Skeletal muscle satellite cell (primary cell): Measurements from ENCODE around the gene PLCB3.

Experiments
- H3K27me3 ChIP-seq: 2 replicates; pipeline ENCODE4 v1.7.0; 2013; ENCODE audit warnings: low read length; ENCODE audit not compliant: control insufficient read depth, insufficient read depth
- H3K36me3 ChIP-seq: 2 replicates; pipeline ENCODE4 v1.7.0; 2013; ENCODE audit warnings: mild to moderate bottlenecking, control low read depth, low read length; ENCODE audit not compliant: insufficient read depth
- H3K4me1 ChIP-seq: 2 replicates; pipeline ENCODE4 v1.7.0; 2013; ENCODE audit warnings: low read length; ENCODE audit not compliant: control insufficient read depth, insufficient read depth
- H3K4me2 ChIP-seq: 2 replicates; pipeline ENCODE4 v1.7.0; 2013; ENCODE audit warnings: mild to moderate bottlenecking, low read length
- H3K4me3 ChIP-seq: 2 replicates; pipeline ENCODE4 v1.7.0; 2013; ENCODE audit warnings: low read length
- H3K9ac ChIP-seq: 2 replicates; pipeline ENCODE4 v1.7.0; 2013; ENCODE audit warnings: mild to moderate bottlenecking, low read depth, low read length, moderate library complexity
- H3K9me3 ChIP-seq: replicated peaks from 2 replicates; pipeline ENCODE4 v1.7.0; 2013; ENCODE audit warnings: mild to moderate bottlenecking, control low read depth, low read length

Gene PLCB3

DNA sequence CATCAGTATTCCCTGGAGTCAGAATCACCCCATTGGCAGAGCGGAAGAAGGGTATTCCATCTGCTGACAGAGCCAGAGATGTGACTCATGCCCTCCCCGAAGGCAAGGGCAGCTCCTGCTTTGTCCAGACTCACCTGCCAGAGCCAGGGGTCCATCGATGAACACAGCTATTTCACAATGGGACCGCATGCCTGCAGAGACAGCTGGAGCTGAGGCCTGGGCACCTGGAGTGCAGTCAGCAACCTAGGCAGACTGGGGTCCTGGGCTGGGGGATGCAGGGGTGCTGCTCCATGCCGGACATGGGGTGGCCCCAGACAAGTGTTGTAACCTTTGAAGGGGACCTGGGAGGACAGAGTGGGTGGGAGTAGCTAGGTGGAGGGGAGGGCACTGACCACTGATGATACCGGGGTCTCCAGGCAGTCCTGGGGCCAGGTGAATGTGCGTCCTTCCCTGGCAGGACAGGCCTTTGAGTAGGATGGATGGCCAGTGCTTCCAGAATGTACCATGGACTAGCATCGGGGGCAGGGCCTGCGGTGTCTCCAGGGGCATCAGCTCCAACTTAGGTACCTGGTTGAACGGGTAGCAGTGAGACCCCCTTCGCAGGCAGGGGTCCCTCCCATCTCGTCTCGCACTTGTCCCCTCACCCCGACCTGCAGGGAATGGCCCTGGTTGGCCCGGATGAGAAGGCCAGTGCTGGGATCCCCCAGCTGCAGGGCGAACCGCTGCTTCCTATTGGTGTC is 27.0 kb upstream of the PLCB3 start:
- Histone ChIP-seq H3K9me3 (no peaks in the 10 kb centered on the region), H3K4me3 (no peak overlapping the region), H3K27me3 (no peaks in the 10 kb centered on the region), H3K9ac (no peak overlapping the region), H3K36me3 (peaks cover 35% of the 10 kb centered on the region), H3K4me2 (peak overlapping the region; percentile 97), H3K4me1 (peaks cover 30% of the 10 kb centered on the region)

DNA sequence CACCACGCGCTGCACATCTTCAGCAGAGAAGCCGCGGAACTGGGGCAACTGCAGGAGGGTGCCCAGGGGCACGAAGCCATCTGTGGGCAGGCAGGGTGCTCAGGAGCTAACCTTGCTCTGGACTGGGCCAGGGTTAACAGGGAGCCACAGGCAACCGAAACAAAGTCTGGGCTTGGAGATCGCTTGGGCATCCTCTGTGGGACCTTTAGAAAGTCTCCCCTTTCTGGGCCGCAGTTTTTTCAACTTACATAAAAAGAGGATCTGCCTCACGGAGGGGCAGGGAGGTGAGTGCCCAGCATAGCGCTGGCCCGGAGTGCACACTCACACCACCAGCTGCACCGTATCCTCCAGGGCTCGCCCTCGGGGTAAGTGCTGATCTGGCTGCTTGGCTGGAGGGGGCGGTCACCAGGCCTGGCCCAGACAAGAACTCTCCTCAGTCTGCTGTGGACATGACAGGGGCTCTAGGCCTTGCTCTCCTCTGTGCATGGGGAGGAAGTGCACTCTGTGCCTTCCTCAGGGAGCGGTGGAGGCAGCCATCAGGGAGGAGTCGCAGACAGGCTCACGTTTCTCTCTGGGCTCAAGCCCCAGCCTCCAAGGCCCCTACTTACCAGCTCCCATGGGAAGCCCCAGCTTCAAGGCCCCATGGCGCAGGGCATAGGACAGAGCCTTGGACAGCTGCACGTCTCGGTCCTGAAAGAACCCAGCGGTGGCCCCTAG is 26.3 kb upstream of the PLCB3 start:
- Histone ChIP-seq H3K36me3 (peaks cover 29% of the 10 kb centered on the region), H3K9ac (peak overlapping the region; percentile 91), H3K9me3 (no peaks in the 10 kb centered on the region), H3K4me3 (peak overlapping the region; percentile 91), H3K4me2 (peak overlapping the region; percentile 97), H3K27me3 (no peaks in the 10 kb centered on the region), H3K4me1 (peaks cover 37% of the 10 kb centered on the region)

DNA sequence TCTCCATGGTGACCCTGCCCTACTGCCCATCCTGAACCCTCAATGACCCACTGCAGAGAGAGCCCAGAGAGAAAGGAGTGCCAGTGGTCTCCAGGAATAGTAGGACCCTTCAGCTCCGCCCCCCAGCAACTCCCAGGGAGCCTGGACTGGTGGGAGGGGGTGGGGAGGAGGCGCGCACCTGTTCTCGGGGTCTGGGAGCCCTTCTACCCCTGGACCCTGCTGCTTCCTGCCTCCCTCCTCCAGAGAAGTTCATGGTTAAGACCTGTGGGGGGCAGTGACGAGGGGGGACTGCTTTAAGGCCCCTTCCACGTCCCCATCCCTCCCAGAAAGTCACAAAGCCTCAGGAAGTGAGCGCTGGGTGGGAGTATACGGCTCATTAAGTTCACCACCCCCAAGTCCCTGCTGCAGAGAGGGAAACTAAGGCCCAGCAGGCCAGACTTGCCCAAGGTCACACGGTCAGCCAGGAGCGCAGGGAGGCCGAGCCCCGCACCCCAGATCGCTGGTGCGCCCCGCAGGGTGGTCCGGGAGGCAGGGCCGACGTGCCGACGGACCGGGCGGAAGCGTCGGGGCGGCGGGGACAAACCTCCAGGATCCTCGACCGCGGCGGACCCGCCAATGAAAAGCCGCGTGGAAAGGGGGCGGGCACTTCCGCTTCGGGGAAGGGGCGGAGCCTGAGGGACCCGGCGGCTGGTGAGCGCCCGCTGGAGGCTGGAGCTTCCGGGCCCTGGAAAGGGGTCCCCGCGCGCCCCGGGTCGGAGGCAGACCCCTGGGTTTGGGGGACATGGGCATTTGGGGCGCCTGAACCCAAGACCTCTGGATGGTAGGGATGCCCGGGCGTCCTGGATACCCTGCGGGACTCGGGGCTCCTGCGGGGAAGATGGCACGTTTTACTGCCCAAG is 25.5 kb upstream of the PLCB3 start, which contains the start of the genes NUDT22 and TRPT1:
TSS of gene NUDT22 (plus strand) at position 667 of the 899 bp plus-strand sequence. CDS start 379 bp downstream, outside the sequence.
TSS of gene TRPT1 (minus strand) at position 579 of the 899 bp plus-strand sequence. CDS start at position 253, 326 bp downstream.
- H3K4me2 ChIP-seq = peak within 1 kb of the TSS; percentile 97
- H3K27me3 ChIP-seq = no peaks in the 10 kb centered on the region
- no peaks in the 10 kb centered on the region for H3K9me3 ChIP-seq
- peaks cover 42% of the 10 kb centered on the region for H3K4me1 ChIP-seq
- H3K4me3 ChIP-seq = peak within 1 kb of the TSS; percentile 91
- H3K9ac ChIP-seq = peak within 1 kb of the TSS; percentile 91
- H3K36me3 ChIP-seq = peaks cover 20% of the 10 kb centered on the region

DNA sequence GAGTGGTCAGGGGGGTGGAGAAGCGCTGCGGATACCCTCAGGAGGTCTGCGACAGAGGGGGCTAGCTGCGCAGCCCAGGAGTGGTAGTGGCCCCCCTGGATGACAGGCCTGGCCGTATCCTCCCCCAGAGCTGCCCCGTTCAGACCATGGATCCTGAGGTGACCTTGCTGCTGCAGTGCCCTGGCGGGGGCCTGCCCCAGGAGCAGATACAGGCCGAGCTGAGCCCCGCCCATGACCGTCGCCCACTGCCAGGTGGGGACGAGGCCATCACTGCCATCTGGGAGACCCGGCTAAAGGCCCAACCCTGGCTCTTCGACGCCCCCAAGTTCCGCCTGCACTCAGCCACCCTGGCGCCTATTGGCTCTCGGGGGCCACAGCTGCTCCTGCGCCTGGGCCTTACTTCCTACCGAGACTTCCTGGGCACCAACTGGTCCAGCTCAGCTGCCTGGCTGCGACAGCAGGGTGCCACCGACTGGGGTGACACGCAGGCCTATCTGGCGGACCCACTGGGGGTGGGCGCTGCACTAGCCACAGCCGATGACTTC is 24.8 kb upstream of the PLCB3 start:
- H3K4me3 ChIP-seq = peak overlapping the region; percentile 91
- H3K4me1 ChIP-seq = peaks cover 45% of the 10 kb centered on the region
- H3K4me2 ChIP-seq = peak overlapping the region; percentile 97
- peak overlapping the region; percentile 91 for H3K9ac ChIP-seq
- peaks cover 15% of the 10 kb centered on the region for H3K36me3 ChIP-seq
- H3K9me3 ChIP-seq = no peaks in the 10 kb centered on the region
- H3K27me3 ChIP-seq = no peaks in the 10 kb centered on the region

DNA sequence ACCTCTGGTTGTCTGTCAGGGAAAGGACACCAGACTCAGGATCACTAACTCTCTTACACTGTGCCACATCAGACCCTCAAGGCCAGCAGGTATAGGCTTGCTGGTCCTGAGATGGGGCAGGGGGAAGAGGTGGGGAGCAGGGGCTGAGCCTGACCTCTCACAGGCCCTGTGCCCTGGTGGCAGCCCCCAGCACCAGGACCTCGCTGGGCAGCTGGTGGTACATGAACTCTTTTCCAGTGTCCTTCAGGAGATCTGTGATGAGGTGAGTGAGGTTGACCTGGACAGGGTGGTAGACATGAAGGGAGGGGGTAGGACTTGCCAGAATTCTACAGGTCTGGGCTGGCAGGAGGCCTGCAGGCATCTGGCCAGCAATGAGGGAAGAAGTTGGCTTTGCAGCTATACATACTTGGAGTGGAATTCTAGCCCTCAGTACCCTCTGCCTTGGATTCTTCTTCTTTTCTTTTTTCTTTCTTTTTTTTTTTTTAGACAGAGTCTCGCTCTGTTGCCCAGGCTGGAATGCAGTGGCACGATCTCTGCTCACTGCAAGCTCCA is 23.8 kb upstream of the PLCB3 start:
- Histone ChIP-seq H3K27me3 (no peaks in the 10 kb centered on the region), H3K36me3 (peaks cover 15% of the 10 kb centered on the region), H3K9ac (peak overlapping the region; percentile 91), H3K4me3 (peak overlapping the region; percentile 91), H3K9me3 (no peaks in the 10 kb centered on the region), H3K4me2 (peak overlapping the region; percentile 97), H3K4me1 (peaks cover 45% of the 10 kb centered on the region)

DNA sequence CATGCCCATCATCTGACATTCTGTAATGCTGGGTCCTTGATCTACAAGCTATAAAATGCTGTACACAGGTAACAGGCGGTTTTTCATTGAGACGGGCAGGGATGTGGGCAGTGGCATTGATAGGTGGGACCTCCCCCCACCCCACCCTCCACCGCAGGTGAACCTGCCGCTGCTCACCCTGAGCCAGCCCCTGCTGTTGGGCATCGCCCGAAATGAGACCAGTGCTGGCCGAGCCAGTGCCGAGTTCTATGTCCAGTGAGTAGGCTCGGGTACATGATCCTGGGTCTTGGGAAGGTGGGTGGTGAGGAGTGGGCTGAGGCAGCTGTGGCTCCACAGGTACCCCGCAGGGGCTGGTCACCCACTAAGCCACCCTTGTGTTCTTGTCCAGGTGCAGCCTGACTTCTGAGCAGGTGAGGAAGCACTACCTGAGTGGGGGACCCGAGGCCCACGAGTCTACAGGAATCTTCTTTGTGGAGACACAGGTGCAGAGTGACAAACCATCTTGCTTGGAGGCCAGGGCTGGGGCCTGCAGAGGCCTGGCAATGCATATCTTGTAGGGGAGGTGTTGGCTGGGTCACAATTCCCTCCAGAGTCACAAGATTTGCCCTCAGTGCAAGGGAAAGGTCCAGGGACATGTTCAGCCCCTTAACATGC is 22.1 kb upstream of the PLCB3 start:
- Histone ChIP-seq H3K36me3 (peaks cover 4% of the 10 kb centered on the region), H3K9me3 (no peaks in the 10 kb centered on the region), H3K4me3 (peak overlapping the region; percentile 83), H3K4me1 (peaks cover 49% of the 10 kb centered on the region), H3K4me2 (peak overlapping the region; percentile 96), H3K9ac (no peak overlapping the region), H3K27me3 (no peaks in the 10 kb centered on the region)

DNA sequence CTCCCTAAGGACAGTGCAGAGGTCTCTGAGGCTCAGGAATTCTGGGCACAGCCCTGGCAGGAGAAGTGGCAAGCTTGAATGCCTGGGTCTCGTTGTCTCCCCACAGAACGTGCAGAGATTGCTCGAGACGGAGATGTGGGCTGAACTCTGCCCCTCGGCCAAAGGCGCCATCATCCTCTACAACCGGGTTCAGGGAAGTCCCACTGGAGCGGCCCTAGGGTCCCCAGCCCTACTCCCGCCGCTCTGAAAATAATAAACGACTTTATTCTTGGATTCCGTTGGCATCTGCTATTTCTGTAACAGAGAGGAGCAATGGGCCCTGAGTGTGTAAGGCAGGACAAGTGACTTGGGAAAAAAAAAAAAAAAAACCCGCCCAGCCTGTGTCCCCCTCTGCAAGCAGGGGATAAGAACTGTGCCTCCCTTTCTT is 21.6 kb upstream of the PLCB3 start:
- Histone ChIP-seq H3K4me3 (peak overlapping the region; percentile 83), H3K9me3 (no peaks in the 10 kb centered on the region), H3K27me3 (no peaks in the 10 kb centered on the region), H3K9ac (peak overlapping the region; percentile 87), H3K4me2 (peak overlapping the region; percentile 96), H3K4me1 (peaks cover 46% of the 10 kb centered on the region), H3K36me3 (peaks cover 4% of the 10 kb centered on the region)

DNA sequence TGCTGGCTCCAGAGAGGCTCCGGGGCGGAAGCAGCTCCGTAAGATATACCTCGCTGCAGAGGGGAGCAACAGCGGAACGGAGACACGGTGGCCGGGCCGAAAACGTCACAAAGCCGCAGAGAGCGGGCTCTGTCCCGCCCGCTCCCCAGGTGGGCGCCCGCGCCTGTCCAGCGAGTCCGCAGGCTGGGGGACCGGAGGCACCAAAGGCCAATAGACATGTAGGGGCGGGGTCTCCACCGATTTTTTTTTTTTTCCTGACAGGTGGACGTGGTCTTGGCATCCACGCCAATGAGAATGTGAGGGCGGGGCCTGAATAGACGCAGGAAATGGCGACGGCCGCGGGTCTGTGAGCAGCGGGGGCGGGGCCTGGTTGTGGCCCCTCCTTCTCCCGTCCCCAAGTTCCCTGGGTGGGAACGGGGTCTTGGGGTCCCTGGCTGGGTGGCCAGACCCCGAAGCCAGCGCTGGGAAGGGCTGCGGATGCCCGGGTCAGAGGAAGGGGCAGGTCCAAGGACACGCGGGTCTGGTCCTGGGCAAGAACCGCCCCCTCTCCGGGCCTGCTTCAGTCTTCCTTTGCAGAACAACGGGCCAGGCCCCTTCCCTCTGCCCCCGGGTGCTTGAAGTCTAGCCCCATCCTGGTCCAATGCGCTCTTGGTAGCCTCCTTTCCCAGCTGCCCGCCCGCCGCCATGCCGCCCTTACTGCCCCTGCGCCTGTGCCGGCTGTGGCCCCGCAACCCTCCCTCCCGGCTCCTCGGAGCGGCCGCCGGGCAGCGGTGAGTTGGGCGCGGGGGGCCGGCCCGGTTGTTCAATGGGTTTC is 21.0 kb upstream of the PLCB3 start, which contains the start of gene DNAJC4:
TSS of gene DNAJC4 (plus strand) at position 378 of the 814 bp plus-strand sequence. CDS start at position 685, 307 bp downstream.
- peak within 1 kb of the TSS; percentile 83 for H3K4me3 ChIP-seq
- H3K9me3 ChIP-seq = no peaks in the 10 kb centered on the region
- peaks cover 44% of the 10 kb centered on the region for H3K4me1 ChIP-seq
- no peaks in the 10 kb centered on the region for H3K27me3 ChIP-seq
- H3K4me2 ChIP-seq = peak within 1 kb of the TSS; percentile 96
- H3K9ac ChIP-seq = peak within 1 kb of the TSS; percentile 87
- H3K36me3 ChIP-seq = peaks cover 4% of the 10 kb centered on the region

DNA sequence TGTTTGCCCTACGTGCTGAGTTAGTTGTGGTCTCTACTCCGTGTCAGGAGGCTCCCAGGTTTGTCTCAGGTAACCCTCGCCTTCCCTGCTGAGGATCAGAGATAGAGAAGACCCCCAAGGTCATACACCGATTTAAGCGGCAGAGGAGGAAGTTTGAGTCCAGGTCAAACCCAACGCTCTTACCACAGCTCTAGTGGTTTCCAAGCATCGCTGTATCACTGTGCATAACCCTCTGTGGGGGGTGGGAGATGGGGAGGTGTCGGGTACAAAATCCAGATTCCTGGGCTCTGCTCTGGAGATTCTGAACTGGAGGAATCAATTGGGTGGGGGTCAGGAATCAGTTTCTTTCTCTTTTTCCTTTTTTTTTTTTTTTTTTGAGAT is 20.4 kb upstream of the PLCB3 start:
- no peaks in the 10 kb centered on the region for H3K27me3 ChIP-seq
- H3K4me3 ChIP-seq = peak overlapping the region; percentile 83
- H3K4me1 ChIP-seq = peaks cover 46% of the 10 kb centered on the region
- peaks cover 8% of the 10 kb centered on the region for H3K36me3 ChIP-seq
- no peaks in the 10 kb centered on the region for H3K9me3 ChIP-seq
- H3K9ac ChIP-seq = peak overlapping the region; percentile 87
- H3K4me2 ChIP-seq = peak overlapping the region; percentile 96

DNA sequence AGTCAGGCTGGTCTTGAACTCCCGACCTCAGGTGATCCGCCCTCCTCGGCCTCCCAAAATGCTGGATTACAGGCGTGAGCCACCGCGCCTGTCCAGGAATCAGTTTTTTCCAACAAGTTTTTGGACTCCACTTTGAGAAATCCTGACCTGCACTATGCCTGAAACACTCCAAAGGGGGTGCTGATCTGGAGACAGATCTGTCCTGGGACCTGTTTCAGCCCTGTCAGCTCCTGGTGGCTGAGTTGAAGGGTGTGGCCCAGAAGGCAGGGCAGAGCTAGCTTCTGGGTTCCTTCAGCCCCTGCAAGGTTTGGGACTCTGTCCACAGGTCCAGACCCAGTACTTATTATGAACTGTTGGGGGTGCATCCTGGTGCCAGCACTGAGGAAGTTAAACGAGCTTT is 19.8 kb upstream of the PLCB3 start:
- no peak overlapping the region for H3K4me3 ChIP-seq
- no peak overlapping the region for H3K9ac ChIP-seq
- no peaks in the 10 kb centered on the region for H3K27me3 ChIP-seq
- H3K9me3 ChIP-seq = no peaks in the 10 kb centered on the region
- H3K4me2 ChIP-seq = no peak overlapping the region
- H3K36me3 ChIP-seq = peaks cover 10% of the 10 kb centered on the region
- H3K4me1 ChIP-seq = peaks cover 44% of the 10 kb centered on the region
